DND-41 (cell line): ENCODE measurements around the gene PROM2.

Experiments
- ATAC-seq: fragments of 200-7000 bp; cut with Tn5 transposase; 3 replicates; pipeline ENCODE4 v1.9.1; 2021; ENCODE audit warnings: low read depth; ENCODE audit not compliant: insufficient read depth
- DNase-seq: peaks from one replicate; pipeline ENCODE4 v3.0.0-alpha.2; 2020
- H2AFZ ChIP-seq: 2 replicates; pipeline ENCODE4 v1.6.0; 2012; ENCODE audit warnings: low read depth, low read length
- H3K27ac ChIP-seq: 2 replicates; pipeline ENCODE4 v1.5.1; 2012; ENCODE audit warnings: low read length, inconsistent platforms
- H3K27me3 ChIP-seq: fragments of 200-600 bp; sonication (generic); 2 replicates; pipeline ENCODE4 v1.6.0; 2012; ENCODE audit warnings: low read length, mild to moderate bottlenecking, inconsistent platforms; ENCODE audit not compliant: insufficient read depth, poor library complexity
- H3K36me3 ChIP-seq: 2 replicates; pipeline ENCODE4 v1.5.1; 2012; ENCODE audit warnings: low read length, inconsistent platforms; ENCODE audit not compliant: insufficient read depth
- H3K4me1 ChIP-seq: 2 replicates; pipeline ENCODE4 v1.5.1; 2012; ENCODE audit warnings: mild to moderate bottlenecking, low read length; ENCODE audit not compliant: insufficient read depth
- H3K4me2 ChIP-seq: 2 replicates; pipeline ENCODE4 v1.6.0; 2012; ENCODE audit warnings: mild to moderate bottlenecking, moderate library complexity, low read length, inconsistent platforms; ENCODE audit not compliant: insufficient read depth
- H3K4me3 ChIP-seq, 2 experiments: fragments of 200-600 bp in 1 of 2; shearing (Covaris generic) in 1 of 2; 2 replicates each; pipeline ENCODE4 v1.5.1; 2012 to 2016; ENCODE audit warnings: inconsistent platforms in 2 of 2, low read length in 2 of 2, mild to moderate bottlenecking in 2 of 2, low read depth in 1 of 2, moderate library complexity in 1 of 2
- H3K79me2 ChIP-seq: 2 replicates; pipeline ENCODE4 v1.6.0; 2012; ENCODE audit warnings: low read length, inconsistent platforms; ENCODE audit not compliant: insufficient read depth
- H3K9ac ChIP-seq: 2 replicates; pipeline ENCODE4 v1.6.0; 2012; ENCODE audit warnings: low read depth, mild to moderate bottlenecking, inconsistent platforms, low read length, moderate library complexity
- H3K9me3 ChIP-seq: 2 replicates; pipeline ENCODE4 v1.5.1; 2012; ENCODE audit warnings: low read length, moderate library complexity, mild to moderate bottlenecking, inconsistent platforms; ENCODE audit not compliant: insufficient read depth, severe bottlenecking
- H4K20me1 ChIP-seq: 2 replicates; pipeline ENCODE4 v1.6.0; 2012; ENCODE audit warnings: low read length; ENCODE audit not compliant: insufficient read depth
- EZH2 ChIP-seq: IDR thresholded peaks from 3 replicates; pipeline ENCODE4 v1.6.1; 2012; ENCODE audit warnings: borderline replicate concordance, low read depth, mild to moderate bottlenecking, moderate library complexity, low read length, inconsistent platforms; ENCODE audit not compliant: severe bottlenecking
- TF ChIP-seq, protein P1 (sequence below): IDR thresholded peaks from 2 replicates; pipeline ENCODE4 v1.5.1; 2012; ENCODE audit warnings: borderline replicate concordance, low read length, moderate library complexity, mild to moderate bottlenecking; ENCODE audit not compliant: poor library complexity, severe bottlenecking; ENCODE audit errors: extremely low read depth

Gene PROM2

DNA sequence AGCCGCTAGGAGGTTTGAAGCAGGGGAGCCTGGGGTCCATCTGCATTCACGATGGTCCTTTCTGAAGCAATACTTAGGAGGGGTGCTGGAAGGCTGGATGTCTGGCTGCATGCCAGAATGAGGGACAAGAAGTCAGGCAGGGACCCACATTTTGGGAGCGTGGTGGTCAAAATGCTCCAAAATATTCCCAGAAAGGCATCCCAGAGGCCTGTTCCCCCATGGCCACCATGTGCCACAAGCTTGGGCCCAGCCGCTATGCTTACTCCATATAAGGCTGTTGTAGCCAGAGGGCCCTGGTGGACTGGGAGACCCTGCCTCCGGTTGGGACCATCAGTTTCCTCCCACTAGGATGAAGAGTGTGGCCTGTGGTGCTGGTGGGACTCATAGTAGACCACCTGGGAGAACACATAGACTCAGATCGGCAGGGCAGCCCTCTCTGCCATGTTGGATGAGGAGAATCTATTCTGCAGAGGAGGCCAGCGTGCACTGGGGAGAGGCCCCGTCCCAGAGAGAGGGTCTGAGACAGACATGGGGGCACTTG is 3.6 kb upstream of the PROM2 start:
- no peaks in the 10 kb centered on the region for H3K27me3 ChIP-seq
- ATAC-seq, result no peak
- H3K79me2 ChIP-seq, result no peaks in the 10 kb centered on the region
- H4K20me1 ChIP-seq, result peaks cover 2% of the 10 kb centered on the region; the same call in 1 of the 2 replicates
- no peak overlapping the region for H3K4me2 ChIP-seq
- H3K4me1 ChIP-seq, result no peaks in the 10 kb centered on the region
- H3K9me3 ChIP-seq, result no peaks in the 10 kb centered on the region
- H3K27ac ChIP-seq, result no peak overlapping the region
- H2AFZ ChIP-seq, result no peak overlapping the region
- no peaks in the 10 kb centered on the region for H3K36me3 ChIP-seq
- H3K4me3 ChIP-seq, result no peak overlapping the region
- TF ChIP-seq, protein P1, sequence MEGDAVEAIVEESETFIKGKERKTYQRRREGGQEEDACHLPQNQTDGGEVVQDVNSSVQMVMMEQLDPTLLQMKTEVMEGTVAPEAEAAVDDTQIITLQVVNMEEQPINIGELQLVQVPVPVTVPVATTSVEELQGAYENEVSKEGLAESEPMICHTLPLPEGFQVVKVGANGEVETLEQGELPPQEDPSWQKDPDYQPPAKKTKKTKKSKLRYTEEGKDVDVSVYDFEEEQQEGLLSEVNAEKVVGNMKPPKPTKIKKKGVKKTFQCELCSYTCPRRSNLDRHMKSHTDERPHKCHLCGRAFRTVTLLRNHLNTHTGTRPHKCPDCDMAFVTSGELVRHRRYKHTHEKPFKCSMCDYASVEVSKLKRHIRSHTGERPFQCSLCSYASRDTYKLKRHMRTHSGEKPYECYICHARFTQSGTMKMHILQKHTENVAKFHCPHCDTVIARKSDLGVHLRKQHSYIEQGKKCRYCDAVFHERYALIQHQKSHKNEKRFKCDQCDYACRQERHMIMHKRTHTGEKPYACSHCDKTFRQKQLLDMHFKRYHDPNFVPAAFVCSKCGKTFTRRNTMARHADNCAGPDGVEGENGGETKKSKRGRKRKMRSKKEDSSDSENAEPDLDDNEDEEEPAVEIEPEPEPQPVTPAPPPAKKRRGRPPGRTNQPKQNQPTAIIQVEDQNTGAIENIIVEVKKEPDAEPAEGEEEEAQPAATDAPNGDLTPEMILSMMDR, result no peak
- TF ChIP-seq EZH2, result no peak
- DNase-seq, result no peak
- H3K9ac ChIP-seq, result no peak overlapping the region

DNA sequence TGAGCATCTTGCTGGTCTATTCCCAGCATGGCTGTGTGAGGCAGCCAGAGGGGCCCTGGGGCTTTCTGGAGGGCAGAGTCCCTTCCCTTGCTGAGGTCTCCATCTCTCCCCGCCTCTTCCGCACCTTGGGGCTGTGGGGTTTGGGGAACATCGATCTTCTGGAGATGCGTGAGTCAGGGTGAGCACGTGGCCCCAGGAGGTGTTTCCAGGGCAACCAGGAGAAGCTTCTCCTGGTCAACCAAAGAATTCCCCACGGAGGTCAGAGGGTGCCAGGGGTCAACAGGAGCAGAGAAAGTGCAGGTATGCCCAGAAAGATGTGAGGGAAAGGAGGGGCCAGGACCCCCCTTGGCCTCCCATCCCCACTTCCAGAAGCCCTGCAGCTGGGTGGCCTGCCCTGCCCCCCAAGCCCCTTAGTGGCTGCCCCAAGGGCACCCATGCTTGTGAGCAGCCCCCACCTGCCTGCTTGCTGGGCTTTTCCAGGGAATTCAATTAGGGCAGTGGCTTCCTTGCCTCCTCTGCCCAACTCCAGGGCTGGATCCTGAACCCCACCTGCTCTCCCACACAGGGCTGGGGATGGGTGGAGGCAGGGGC is 2.8 kb upstream of the PROM2 start:
- peaks cover 2% of the 10 kb centered on the region; the same call in 1 of the 2 replicates for H4K20me1 ChIP-seq
- no peaks in the 10 kb centered on the region for H3K27me3 ChIP-seq
- H3K27ac ChIP-seq, result no peak overlapping the region
- H3K9ac ChIP-seq, result no peak overlapping the region
- H3K4me1 ChIP-seq, result no peaks in the 10 kb centered on the region
- H3K36me3 ChIP-seq, result no peaks in the 10 kb centered on the region
- H3K4me3 ChIP-seq, result no peak overlapping the region
- no peaks in the 10 kb centered on the region for H3K79me2 ChIP-seq
- DNase-seq (no peak), ATAC-seq (no peak)
- no peaks in the 10 kb centered on the region for H3K9me3 ChIP-seq
- H2AFZ ChIP-seq, result no peak overlapping the region
- TF ChIP-seq, protein P1, result no peak
- TF ChIP-seq EZH2, result no peak
- H3K4me2 ChIP-seq, result no peak overlapping the region

GRCh38 chr2:95272299-95272751 is 1.9 kb upstream of the PROM2 start:
- peaks cover 2% of the 10 kb centered on the region; the same call in 1 of the 2 replicates for H4K20me1 ChIP-seq
- H3K79me2 ChIP-seq, result no peaks in the 10 kb centered on the region
- H2AFZ ChIP-seq, result no peak overlapping the region
- H3K4me1 ChIP-seq, result no peaks in the 10 kb centered on the region
- no peaks in the 10 kb centered on the region for H3K36me3 ChIP-seq
- H3K4me2 ChIP-seq, result no peak overlapping the region
- DNase-seq, result no peak
- no peak for ATAC-seq
- H3K27me3 ChIP-seq, result no peaks in the 10 kb centered on the region
- H3K9ac ChIP-seq, result no peak overlapping the region
- TF ChIP-seq EZH2, result no peak
- TF ChIP-seq, protein P1, result no peak
- H3K27ac ChIP-seq, result no peak overlapping the region
- H3K4me3 ChIP-seq, result no peak overlapping the region
- H3K9me3 ChIP-seq, result no peaks in the 10 kb centered on the region
